Motor neuron (in vitro differentiated cells): Measurements from ENCODE around the gene C15orf61. TPM values are rescaled to one million over a fixed set of nuclear protein-coding genes. Genes with fewer than 3 reads are reported as not detected.

Experiments
- ATAC-seq, 8 experiments: fragments of 200-7000 bp; cut with Tn5 transposase; replicated peaks in 6 of 8; 2 replicates each; pipeline ENCODE4 v1.8.0; 2021; ENCODE audit warnings: mild to moderate bottlenecking in 8 of 8, moderate library complexity in 8 of 8
- H3K27ac ChIP-seq, 2 donors: fragments of 250-450 bp; sonication (Bioruptor Pico); 2 replicates each; pipeline ENCODE4 v1.9.0; 2021; ENCODE audit warnings: antibody characterized with exemption in 2 of 2, mild to moderate bottlenecking in 2 of 2, moderate library complexity in 1 of 2
- H3K4me1 ChIP-seq, 2 donors: fragments of 250-450 bp; sonication (Bioruptor Pico); replicated peaks in 1 of 2; 2 replicates each; pipeline ENCODE4 v1.6.1; 2021; ENCODE audit warnings: antibody characterized with exemption in 2 of 2, mild to moderate bottlenecking in 2 of 2, moderate library complexity in 1 of 2
- H3K4me3 ChIP-seq, 5 donors: fragments of 250-450 bp; sonication (Bioruptor Pico); 2 replicates each; pipeline ENCODE4 v1.9.0; 2021; ENCODE audit warnings: antibody characterized with exemption in 5 of 5, mild to moderate bottlenecking in 5 of 5, moderate library complexity in 4 of 5
- WGBS, 10 experiments: fragments of 450-650 bp; shearing (Covaris generic); methylation state at CpG; one replicate each; pipeline ENCODE4 v1.0.0; 2022; 5-methylcytosine and 5-hydroxymethylcytosine counted together
- in situ Hi-C, 9 experiments: fragments of 400-800 bp; cut with MboI; loops; one replicate each; pipeline ENCODE4 v1.15.0; 2021; ENCODE audit warnings: low sequenced_read_pairs in 9 of 9, low pct_unique_long_range_greater_than_20kb in 2 of 9; ENCODE audit not compliant: unreplicated experiment in 9 of 9
- total RNA-seq, 8 experiments: library from RNA; unstranded; fragments of 300-600 nt; gene quantifications; 2 replicates each; pipeline versions ENCODE4 v1.2.3 to v1.2.4, GENCODE V29; 2022

C15orf61 gene
- 1 to 10 TPM; 1.9 to 4.9 (median 3.8) TPM for total RNA-seq

DNA sequence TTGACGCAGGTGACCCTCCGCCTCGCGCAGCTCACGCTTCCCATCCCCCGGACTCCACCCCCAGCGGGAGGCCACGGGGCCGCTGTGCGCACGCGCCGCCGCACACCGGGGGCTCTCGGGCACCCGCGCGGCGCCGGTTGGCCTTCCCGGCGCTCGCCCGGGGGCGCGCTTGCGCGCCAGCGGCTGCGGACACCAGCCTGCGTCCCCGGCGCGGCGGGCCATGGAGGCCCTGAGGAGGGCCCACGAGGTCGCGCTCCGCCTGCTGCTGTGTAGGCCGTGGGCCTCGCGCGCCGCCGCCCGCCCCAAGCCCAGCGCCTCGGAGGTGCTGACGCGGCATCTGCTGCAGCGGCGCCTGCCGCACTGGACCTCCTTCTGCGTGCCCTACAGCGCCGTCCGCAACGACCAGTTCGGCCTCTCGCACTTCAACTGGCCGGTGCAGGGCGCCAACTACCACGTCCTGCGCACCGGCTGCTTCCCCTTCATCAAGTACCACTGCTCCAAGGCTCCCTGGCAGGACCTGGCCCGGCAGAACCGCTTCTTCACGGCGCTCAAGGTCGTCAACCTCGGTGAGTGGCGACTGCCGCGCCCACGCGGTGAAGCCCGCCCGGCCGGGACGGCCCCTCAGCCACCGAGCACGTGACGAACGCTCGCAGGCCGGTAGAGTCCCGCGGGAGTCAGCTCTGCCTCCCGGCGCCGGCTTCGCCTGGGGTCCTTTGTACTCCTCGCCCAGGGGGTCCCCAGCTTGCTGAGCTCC, at the start of gene C15orf61:
Gene C15orf61 (plus strand): TSS at position 103 of the 754 bp plus-strand sequence. CDS start 118 bp downstream, at position 221.
- peak within 1 kb of the TSS; percentile 88 to 90 for H3K27ac ChIP-seq
- H3K4me3 ChIP-seq, result peak within 1 kb of the TSS; percentile 45 to 62 (median 49)
- in situ Hi-C loops, result no loop called here
- peaks cover 19 to 22% of the 10 kb centered on the region in 2 donors for H3K4me1 ChIP-seq
- 0% methylated on average over 6 to 11 of the region's 94 CpGs; no CpG with 5 or more reads in 7 of the 10 experiments for WGBS, 10 experiments
- ATAC-seq, result peak; percentile 76 to 93 (median 90)

DNA sequence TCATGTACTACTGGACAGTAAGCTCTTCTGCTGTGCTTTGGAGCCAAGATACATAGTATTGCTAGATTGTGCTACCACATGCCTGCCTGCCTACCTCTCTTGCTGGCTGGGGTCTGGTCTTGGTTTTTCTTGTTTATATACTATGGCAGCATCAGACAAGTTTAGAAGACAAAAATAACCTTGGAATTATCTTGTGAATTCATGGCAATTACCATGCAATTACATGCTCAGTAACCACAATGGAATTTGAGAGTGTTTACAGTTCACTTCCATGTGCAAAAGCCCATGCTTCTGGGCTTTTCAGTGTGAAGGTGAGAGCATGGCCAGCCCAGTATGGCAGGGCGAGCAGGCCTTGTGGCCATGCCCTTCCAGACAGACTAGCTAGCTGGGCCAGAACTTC, 48.0 kb upstream of the C15orf61 start:
- Histone ChIP-seq H3K4me3 (no peak overlapping the region), H3K27ac (no peak overlapping the region), H3K4me1 (no peaks in the 10 kb centered on the region)
- in situ Hi-C loops, result loop anchor here in 5 of 9 experiments (25.0 kb wide), 1 partner anchor 364 kb away; the partner anchor contains the start of genes RNU6-1 (in 5 of the 5) and SKOR1 (in 5 of the 5)
- WGBS, 10 experiments, result 71 to 100% methylated on average over 1 of the region's 1 CpG; no CpG with 5 or more reads in 8 of the 10 experiments
- ATAC-seq, result peak in 3 of 8 experiments; percentile 54 to 69 (median 60)

DNA sequence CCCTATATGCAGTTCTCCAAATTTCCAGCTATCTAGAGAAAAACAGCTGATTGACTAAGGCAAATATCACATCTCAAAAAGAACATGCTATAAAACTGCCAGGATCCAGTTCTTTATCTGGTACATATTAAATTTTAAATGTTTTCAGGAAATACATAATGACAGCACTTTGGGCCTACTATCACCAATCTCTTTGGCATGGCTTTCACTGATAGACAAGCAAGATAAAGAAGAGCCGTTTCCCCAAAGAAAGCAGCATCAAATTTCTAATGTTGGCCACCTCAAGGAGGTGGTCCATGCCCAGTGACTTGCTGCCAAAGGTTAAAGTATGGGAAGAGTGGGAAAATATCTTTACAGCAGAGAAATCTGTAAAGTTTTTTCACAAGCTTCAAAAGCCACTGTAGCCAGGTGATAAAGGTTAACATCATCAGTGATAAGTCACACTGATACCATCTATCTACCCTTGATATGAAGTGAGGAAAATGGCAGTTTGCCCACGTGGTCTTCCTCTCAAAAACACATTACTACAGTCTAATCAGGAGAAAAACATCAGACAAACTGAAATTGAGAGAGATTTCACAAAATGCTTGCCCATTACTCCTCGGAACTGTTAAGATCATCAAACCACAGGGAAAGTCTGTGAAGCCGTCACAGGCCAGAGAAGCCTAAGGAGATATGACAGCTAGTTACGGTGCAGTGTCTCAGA, 46.4 kb upstream of the C15orf61 start:
- no peak overlapping the region for H3K4me3 ChIP-seq
- no peak overlapping the region for H3K27ac ChIP-seq
- in situ Hi-C loops, result loop anchor here in 5 of 9 experiments (25.0 kb wide), 1 partner anchor 363 kb away; the partner anchor contains the start of genes RNU6-1 (in 5 of the 5) and SKOR1 (in 5 of the 5)
- WGBS, 10 experiments, result 20 to 100% (median 81%) methylated on average over 1 to 4 of the region's 5 CpGs; no CpG with 5 or more reads in 1 of the 10 experiments
- no peaks in the 10 kb centered on the region for H3K4me1 ChIP-seq
- ATAC-seq, result no peak

DNA sequence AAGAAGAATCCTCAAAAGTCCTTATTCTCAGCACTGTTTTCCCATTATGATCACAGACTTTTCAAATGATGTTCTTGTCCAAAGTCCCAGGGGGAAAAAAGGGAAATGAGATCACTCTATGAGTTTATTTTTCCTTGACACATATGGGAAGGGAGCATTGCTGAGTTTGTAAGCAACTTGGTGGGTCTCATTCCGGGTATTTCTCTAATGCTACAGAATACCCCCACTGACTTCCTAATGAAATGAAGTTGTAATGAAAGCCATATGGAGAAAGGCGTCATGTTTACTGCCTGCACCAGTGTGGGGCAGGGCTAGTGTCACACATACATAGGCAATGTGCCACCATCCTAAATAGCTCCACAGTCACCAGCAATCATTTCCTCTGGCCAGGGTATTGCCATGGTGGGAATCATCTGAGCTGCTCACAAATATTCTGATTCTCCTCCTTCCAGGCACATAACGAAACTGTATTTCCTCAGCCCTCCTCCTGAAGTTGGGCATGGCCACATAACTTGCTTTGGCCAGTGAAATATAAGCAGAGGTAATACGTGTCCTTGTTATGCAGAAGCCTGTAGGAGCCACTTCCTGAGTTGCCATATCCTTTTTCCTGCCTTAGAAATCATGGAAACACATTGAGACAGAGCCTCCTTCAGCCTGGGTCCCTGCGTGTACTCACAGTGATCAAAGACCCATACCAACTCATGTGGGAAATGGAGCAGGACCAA, 41.0 kb upstream of the C15orf61 start:
- WGBS, 10 experiments, result 0 to 92% (median 79%) methylated on average over 2 to 5 of the region's 5 CpGs; no CpG with 5 or more reads in 3 of the 10 experiments
- no peak overlapping the region for H3K4me3 ChIP-seq
- H3K4me1 ChIP-seq, result no peaks in the 10 kb centered on the region
- peak in 2 of 8 experiments; percentile 57 to 78 for ATAC-seq
- in situ Hi-C loops, result no loop called here
- no peak overlapping the region for H3K27ac ChIP-seq

DNA sequence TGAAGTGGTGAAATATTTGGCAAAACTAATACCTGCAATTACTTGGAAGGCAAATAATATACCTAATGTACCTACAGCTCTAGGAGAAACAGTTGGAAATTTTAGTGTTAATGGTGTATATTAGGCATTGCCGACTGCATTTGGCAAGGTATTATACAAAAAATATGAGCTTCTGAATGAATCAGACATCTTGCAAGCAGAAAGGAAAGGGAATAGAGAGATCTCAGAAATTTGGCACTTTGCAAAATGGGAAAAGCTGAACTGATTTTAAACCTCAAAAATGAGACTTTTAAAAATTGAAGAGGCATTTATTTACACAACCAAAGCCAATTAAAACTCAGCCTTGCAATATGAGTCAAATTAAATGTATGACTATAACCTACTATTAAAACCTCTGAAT, 40.2 kb upstream of the C15orf61 start:
- in situ Hi-C loops, result no loop called here
- Histone ChIP-seq H3K4me3 (no peak overlapping the region), H3K4me1 (no peaks in the 10 kb centered on the region), H3K27ac (no peak overlapping the region)
- no peak for ATAC-seq
- 20 to 100% (median 90%) methylated on average over 1 of the region's 1 CpG; no CpG with 5 or more reads in 2 of the 10 experiments for WGBS, 10 experiments

DNA sequence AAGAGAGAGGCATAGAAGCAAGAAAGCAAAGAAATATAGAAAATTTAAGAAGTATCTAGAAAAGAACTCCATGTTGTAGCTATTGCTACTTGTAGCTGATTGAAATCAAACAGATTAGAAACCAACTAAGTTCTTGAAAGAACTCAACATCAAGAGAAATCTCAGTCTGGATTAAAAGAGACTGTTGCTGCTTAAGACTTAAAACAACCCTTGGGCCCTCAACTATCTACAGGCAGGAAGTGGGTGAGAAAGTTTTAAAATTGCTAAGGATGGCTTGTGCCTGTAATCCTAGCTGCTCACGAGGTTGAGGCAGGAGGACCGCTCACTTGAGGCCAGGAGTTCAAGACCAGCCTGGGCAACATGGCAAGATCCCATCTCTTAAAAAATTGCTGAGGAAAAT, 39.3 kb upstream of the C15orf61 start:
- ATAC-seq, result no peak
- Histone ChIP-seq H3K4me3 (no peak overlapping the region), H3K4me1 (no peaks in the 10 kb centered on the region), H3K27ac (no peak overlapping the region)
- in situ Hi-C loops, result no loop called here
- 80 to 100% (median 88%) methylated on average over 1 to 2 of the region's 2 CpGs; no CpG with 5 or more reads in 4 of the 10 experiments for WGBS, 10 experiments

DNA sequence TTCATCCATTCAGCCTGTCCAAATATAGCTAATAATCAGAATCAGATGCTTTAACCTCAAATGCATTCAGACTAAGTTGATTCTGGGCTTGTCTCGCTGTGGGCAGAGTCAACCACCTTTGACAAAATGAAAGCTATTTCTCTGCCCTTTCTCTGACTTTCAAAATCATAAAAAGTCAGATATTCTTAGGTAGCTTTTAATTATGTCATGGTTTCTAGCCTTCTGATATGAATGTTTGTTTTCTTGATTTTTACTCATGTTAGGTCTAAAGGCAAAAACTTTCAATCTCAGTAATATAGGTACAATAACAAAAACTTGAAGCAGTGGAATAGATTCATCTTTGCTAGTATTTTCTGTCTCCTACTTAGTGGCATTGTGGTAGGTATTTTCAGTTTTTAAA, 25.3 kb upstream of the C15orf61 start:
- H3K27ac ChIP-seq, result no peak overlapping the region
- in situ Hi-C loops, result no loop called here
- WGBS, 10 experiments, result 80 to 100% (median 100%) methylated on average over 1 of the region's 1 CpG; no CpG with 5 or more reads in 5 of the 10 experiments
- no peak overlapping the region for H3K4me3 ChIP-seq
- ATAC-seq, result no peak
- H3K4me1 ChIP-seq, result no peaks in the 10 kb centered on the region

DNA sequence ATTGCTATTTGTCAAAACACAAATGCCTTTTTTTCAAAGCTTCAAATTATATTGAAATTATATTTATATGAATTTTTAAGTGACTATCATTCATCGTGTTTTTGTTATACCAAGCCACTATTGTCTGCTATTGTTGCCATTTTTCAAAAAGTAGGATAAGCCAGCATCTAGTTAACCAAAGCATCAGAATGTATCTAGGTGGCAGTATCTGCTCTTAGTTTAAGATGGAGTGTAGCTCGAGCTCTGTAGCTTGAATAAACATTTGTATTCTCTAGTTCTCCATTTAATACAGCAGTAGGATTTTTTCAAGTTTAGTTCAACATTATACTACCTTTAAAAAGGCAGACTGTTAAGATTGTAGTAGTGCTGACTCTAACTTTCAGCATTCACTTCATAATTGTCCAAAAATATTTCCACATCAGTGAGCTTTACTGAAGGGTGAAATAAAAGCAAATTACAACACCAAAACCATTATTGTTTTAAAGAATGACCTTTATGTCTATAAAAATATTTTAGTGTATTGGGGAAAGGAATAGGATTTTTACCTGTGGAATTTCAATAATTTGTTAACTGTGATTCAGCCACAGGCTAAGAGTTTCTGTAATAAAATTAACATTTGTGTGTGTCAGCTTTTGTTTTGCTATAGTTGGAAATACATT, 19.6 kb upstream of the C15orf61 start:
- Histone ChIP-seq H3K4me3 (no peak overlapping the region), H3K4me1 (peaks cover 3 to 8% of the 10 kb centered on the region in 2 donors), H3K27ac (no peak overlapping the region)
- ATAC-seq, result peak in 4 of 8 experiments; percentile 36 to 52 (median 47)
- in situ Hi-C loops, result no loop called here
- 0 to 38% (median 23%) methylated on average over 1 to 2 of the region's 2 CpGs; no CpG with 5 or more reads in 1 of the 10 experiments for WGBS, 10 experiments

DNA sequence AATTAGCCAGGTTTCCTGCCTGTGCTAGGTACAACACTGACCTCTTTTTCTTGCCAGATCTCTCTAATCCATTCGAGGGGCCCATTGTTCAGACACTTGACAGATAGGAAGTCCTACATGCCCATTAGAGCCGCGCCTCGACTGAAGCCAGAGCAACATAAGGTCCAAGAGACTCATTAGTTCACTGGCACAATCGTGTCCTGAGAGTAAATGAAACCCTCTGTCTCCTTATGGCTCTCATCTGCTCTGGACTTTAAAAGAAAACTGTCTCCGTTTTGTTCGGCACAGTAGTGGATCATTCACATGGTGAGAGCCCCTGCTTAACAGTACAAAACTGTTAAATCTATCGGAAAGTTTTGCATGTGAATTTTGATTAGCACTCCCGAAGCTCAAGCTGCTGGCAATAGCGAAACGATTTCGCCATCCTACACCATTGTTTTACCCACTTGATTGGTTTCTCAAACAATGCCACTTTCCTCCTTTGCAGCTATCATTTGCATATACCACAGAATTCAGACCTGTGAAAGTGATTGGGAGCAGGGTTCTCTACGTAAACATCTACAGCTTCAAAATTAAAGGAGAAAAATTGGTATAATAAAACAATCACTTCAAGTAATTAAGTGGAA, 19.0 kb upstream of the C15orf61 start:
- peak in 5 of 8 experiments; percentile 59 to 74 (median 69) for ATAC-seq
- H3K4me3 ChIP-seq, result peak overlapping the region in 1 of 5 donors; percentile 5
- no peak overlapping the region for H3K27ac ChIP-seq
- WGBS, 10 experiments, result 8 to 100% (median 33%) methylated on average over 1 to 13 of the region's 13 CpGs
- peaks cover 3 to 8% of the 10 kb centered on the region in 2 donors for H3K4me1 ChIP-seq
- in situ Hi-C loops, result no loop called here

DNA sequence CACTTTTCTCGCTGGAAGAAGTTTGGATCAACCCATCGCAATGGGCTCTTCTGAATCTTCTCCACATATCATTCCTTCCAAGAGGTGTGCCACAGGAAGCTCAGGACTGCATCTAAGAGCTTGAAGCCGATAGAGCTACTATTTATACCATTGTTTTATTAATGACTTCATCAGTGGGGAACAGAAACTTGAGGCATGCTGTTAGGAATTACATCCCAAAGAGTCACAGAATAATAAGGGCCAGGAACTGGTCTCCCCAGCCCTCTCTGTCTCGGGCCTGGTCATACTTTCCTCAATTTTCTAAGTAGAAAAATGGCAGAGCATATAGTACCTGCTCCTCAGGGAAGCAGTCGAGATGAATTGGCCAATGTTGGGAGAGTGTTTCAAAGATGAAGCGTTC, 16.9 kb upstream of the C15orf61 start:
- ATAC-seq, result no peak
- whole genome bisulfite sequencing, 10 experiments, result 71 to 100% (median 94%) methylated on average over 1 to 6 of the region's 6 CpGs; no CpG with 5 or more reads in 1 of the 10 experiments
- Histone ChIP-seq H3K4me1 (peaks cover 3 to 8% of the 10 kb centered on the region in 2 donors), H3K27ac (no peak overlapping the region), H3K4me3 (no peak overlapping the region)
- in situ Hi-C loops, result no loop called here

DNA sequence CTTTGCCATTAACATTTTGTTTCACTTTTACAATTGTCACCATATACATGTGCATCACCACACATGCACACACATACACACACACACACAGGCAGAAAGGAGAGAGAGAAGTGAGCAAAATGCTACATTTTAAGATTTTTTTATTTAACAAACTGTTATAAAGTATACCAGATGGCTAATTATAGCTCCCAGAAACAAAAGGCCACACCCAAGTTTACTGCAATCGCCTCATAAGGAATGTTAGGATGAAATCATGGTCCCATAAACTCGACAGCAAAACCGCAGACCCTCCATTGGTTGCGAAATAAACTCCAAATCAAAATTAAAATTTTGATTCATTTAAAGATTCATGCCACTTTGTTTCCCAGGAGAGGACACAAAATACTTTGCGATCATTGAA, 16.1 kb upstream of the C15orf61 start:
- peaks cover 3 to 8% of the 10 kb centered on the region in 2 donors for H3K4me1 ChIP-seq
- ATAC-seq, result peak in 2 of 8 experiments; percentile 81 to 87
- 4 to 100% (median 94%) methylated on average over 2 to 5 of the region's 5 CpGs for WGBS, 10 experiments
- H3K4me3 ChIP-seq, result no peak overlapping the region
- in situ Hi-C loops, result no loop called here
- H3K27ac ChIP-seq, result no peak overlapping the region
